Keratinocyte (primary cell): ENCODE results near the gene CIROP.

Source experiments
- EZH2 ChIP-seq: IDR thresholded peaks from one replicate; pipeline ENCODE4 v1.6.1; 2012; ENCODE audit warnings: inconsistent platforms, mild to moderate bottlenecking, low read length, moderate library complexity
- TF ChIP-seq, protein P1 (sequence below), 3 experiments: IDR thresholded peaks in 1 of 3; conservative IDR thresholded peaks in 1 of 3; optimal IDR thresholded peaks in 1 of 3; 2 replicates in 2 of 3; 3 replicates in 1 of 3; pipeline versions ENCODE3 to v1.5.1; 2011; ENCODE audit warnings: low read length in 3 of 3, mild to moderate bottlenecking in 3 of 3, moderate library complexity in 2 of 3, control low read depth in 1 of 3, inconsistent platforms in 1 of 3; ENCODE audit not compliant: insufficient read depth in 2 of 3; ENCODE audit errors: extremely low read depth in 1 of 3

DNA sequence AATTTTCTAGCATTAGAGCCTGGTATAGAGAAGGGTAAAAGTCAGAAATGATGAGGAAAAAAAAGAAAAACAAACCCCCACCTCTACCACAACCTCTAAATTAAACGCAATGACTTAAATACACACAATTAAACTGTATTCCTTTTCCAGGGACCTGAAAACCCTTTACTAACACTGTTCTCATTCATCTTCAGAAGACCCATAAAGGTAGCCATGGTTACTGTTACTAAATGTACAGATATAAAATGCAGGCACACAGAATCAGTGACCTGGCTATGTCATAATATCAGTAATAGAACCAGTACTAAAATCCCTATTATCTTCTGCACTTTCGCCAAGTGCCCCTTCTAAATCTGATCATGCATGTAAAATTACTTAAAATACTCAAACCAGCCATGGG, 11.3 kb downstream of the CIROP start:
- TF ChIP-seq, protein P1, sequence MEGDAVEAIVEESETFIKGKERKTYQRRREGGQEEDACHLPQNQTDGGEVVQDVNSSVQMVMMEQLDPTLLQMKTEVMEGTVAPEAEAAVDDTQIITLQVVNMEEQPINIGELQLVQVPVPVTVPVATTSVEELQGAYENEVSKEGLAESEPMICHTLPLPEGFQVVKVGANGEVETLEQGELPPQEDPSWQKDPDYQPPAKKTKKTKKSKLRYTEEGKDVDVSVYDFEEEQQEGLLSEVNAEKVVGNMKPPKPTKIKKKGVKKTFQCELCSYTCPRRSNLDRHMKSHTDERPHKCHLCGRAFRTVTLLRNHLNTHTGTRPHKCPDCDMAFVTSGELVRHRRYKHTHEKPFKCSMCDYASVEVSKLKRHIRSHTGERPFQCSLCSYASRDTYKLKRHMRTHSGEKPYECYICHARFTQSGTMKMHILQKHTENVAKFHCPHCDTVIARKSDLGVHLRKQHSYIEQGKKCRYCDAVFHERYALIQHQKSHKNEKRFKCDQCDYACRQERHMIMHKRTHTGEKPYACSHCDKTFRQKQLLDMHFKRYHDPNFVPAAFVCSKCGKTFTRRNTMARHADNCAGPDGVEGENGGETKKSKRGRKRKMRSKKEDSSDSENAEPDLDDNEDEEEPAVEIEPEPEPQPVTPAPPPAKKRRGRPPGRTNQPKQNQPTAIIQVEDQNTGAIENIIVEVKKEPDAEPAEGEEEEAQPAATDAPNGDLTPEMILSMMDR (optimal IDR thresholded peaks at IDR 0.05 in 1 of 3, IDR thresholded peaks at IDR 0.05 in 1 of 3, conservative IDR thresholded peaks at IDR 0.05 in 1 of 3; ENCODE audit: extremely low read depth in 1 of 3, insufficient read depth in 2 of 3, low read length in 3 of 3), result no peak
- TF ChIP-seq EZH2, result no peak
